Stimulated activated effector memory CD8-positive, alpha-beta T cell treated with anti-CD3 and anti-CD28 coated beads, Interleukin-12 subunit alpha, Interleukin-12 subunit beta, amount 100 ng/mL, for 72 hours (primary cell): ENCODE data around the gene ACAN.

Source experiments
- ATAC-seq: fragments of 150-1000 bp; cut with Tn5 transposase; 2 replicates; pipeline ENCODE4 v1.10.0; 2021
- DNase-seq, 2 donors: peaks; one replicate each; pipeline ENCODE4 v3.0.0; 2021 to 2022; ENCODE audit warnings: low spot score in 2 of 2
- H3K27ac Mint-ChIP-seq: one replicate; pipeline ENCODE4 v1.8.0; 2022; ENCODE audit warnings: mild to moderate bottlenecking, mixed read lengths
- H3K36me3 Mint-ChIP-seq: one replicate; pipeline ENCODE4 v1.8.0; 2022; ENCODE audit warnings: mild to moderate bottlenecking, mixed read lengths
- H3K4me1 Mint-ChIP-seq: one replicate; pipeline ENCODE4 v1.8.0; 2022; ENCODE audit warnings: mixed read lengths
- H3K4me3 Mint-ChIP-seq: one replicate; pipeline ENCODE4 v1.8.0; 2022; ENCODE audit warnings: mild to moderate bottlenecking, mixed read lengths
- H3K9me3 Mint-ChIP-seq: one replicate; pipeline ENCODE4 v1.8.0; 2022; ENCODE audit warnings: mixed read lengths

The ACAN gene

GRCh38 chr15:88803241-88803919 is at the start of gene ACAN:
Gene ACAN (plus strand): TSS chr15:88803436. CDS start chr15:88836207, 32,771 bp downstream.
- H3K4me1 Mint-ChIP-seq: peaks cover 14% of the 10 kb centered on the region
- ATAC-seq (no peak), DNase-seq (no peak)
- no peaks in the 10 kb centered on the region for H3K9me3 Mint-ChIP-seq
- H3K27ac Mint-ChIP-seq: no peak within 1 kb of the TSS
- H3K4me3 Mint-ChIP-seq: peak within 1 kb of the TSS; percentile 36
- no peaks in the 10 kb centered on the region for H3K36me3 Mint-ChIP-seq

- DNase-seq: no peak
- H3K27ac Mint-ChIP-seq: no peak overlapping the region
- no peak for ATAC-seq
- H3K4me1 Mint-ChIP-seq: no peaks in the 10 kb centered on the region
- no peak overlapping the region for H3K4me3 Mint-ChIP-seq
- no peaks in the 10 kb centered on the region for H3K9me3 Mint-ChIP-seq
- H3K36me3 Mint-ChIP-seq: no peaks in the 10 kb centered on the region
Measured at GRCh38 chr15:88756521-88756920, 46.7 kb upstream of the ACAN start.

GRCh38 chr15:88756921-88757320 is 46.3 kb upstream of the ACAN start:
- H3K36me3 Mint-ChIP-seq: no peaks in the 10 kb centered on the region
- DNase-seq: no peak
- no peaks in the 10 kb centered on the region for H3K4me1 Mint-ChIP-seq
- no peak overlapping the region for H3K4me3 Mint-ChIP-seq
- no peaks in the 10 kb centered on the region for H3K9me3 Mint-ChIP-seq
- no peak for ATAC-seq
- H3K27ac Mint-ChIP-seq: no peak overlapping the region

- H3K4me3 Mint-ChIP-seq: no peak overlapping the region
- H3K4me1 Mint-ChIP-seq: no peaks in the 10 kb centered on the region
- no peaks in the 10 kb centered on the region for H3K9me3 Mint-ChIP-seq
- ATAC-seq (no peak), DNase-seq (no peak)
- H3K27ac Mint-ChIP-seq: no peak overlapping the region
- H3K36me3 Mint-ChIP-seq: no peaks in the 10 kb centered on the region
Measured at GRCh38 chr15:88759872-88760271, 43.4 kb upstream of the ACAN start.

GRCh38 chr15:88764448-88764847 is 38.8 kb upstream of the ACAN start:
- no peak for DNase-seq
- Mint-ChIP-seq H3K4me1 (no peaks in the 10 kb centered on the region), H3K27ac (no peak overlapping the region), H3K9me3 (no peaks in the 10 kb centered on the region), H3K4me3 (no peak overlapping the region), H3K36me3 (no peaks in the 10 kb centered on the region)
- ATAC-seq: no peak

GRCh38 chr15:88765212-88765611 is 38.0 kb upstream of the ACAN start:
- Mint-ChIP-seq H3K4me1 (no peaks in the 10 kb centered on the region), H3K36me3 (no peaks in the 10 kb centered on the region), H3K9me3 (peaks cover 3% of the 10 kb centered on the region), H3K27ac (no peak overlapping the region), H3K4me3 (no peak overlapping the region)
- DNase-seq (no peak), ATAC-seq (no peak)

- Mint-ChIP-seq H3K36me3 (no peaks in the 10 kb centered on the region), H3K4me1 (no peaks in the 10 kb centered on the region), H3K4me3 (no peak overlapping the region), H3K27ac (no peak overlapping the region), H3K9me3 (peaks cover 4% of the 10 kb centered on the region)
- DNase-seq (peak in 1 of 2 donors; percentile 42), ATAC-seq (no peak)
Measured at GRCh38 chr15:88769161-88769971, 33.9 kb upstream of the ACAN start.

- Mint-ChIP-seq H3K4me3 (no peak overlapping the region), H3K4me1 (no peaks in the 10 kb centered on the region), H3K27ac (no peak overlapping the region), H3K36me3 (no peaks in the 10 kb centered on the region), H3K9me3 (no peaks in the 10 kb centered on the region)
- no peak for DNase-seq
- ATAC-seq: no peak
Measured at GRCh38 chr15:88775776-88776175, 27.5 kb upstream of the ACAN start.

- Mint-ChIP-seq H3K9me3 (no peaks in the 10 kb centered on the region), H3K36me3 (no peaks in the 10 kb centered on the region)
Measured at GRCh38 chr15:88776646-88777045, 26.6 kb upstream of the ACAN start.

GRCh38 chr15:88779944-88780343 is 23.3 kb upstream of the ACAN start:
- H3K4me1 Mint-ChIP-seq: no peaks in the 10 kb centered on the region
- no peaks in the 10 kb centered on the region for H3K36me3 Mint-ChIP-seq
- DNase-seq: no peak
- no peaks in the 10 kb centered on the region for H3K9me3 Mint-ChIP-seq
- no peak overlapping the region for H3K27ac Mint-ChIP-seq
- no peak overlapping the region for H3K4me3 Mint-ChIP-seq
- ATAC-seq: no peak

More at GRCh38 chr15:88776646-88777045, 26.6 kb upstream of the ACAN start:
- H3K4me1 Mint-ChIP-seq: no peaks in the 10 kb centered on the region
- no peak overlapping the region for H3K27ac Mint-ChIP-seq
- no peak overlapping the region for H3K4me3 Mint-ChIP-seq
- ATAC-seq (no peak), DNase-seq (no peak)

- H3K9me3 Mint-ChIP-seq: no peaks in the 10 kb centered on the region
- H3K4me3 Mint-ChIP-seq: no peak overlapping the region
- ATAC-seq: no peak
Measured at GRCh38 chr15:88782465-88782864, 20.8 kb upstream of the ACAN start.

GRCh38 chr15:88785217-88785616 is 18.0 kb upstream of the ACAN start:
- ATAC-seq (no peak), DNase-seq (no peak)
- Mint-ChIP-seq H3K36me3 (no peaks in the 10 kb centered on the region), H3K4me3 (no peak overlapping the region), H3K9me3 (no peaks in the 10 kb centered on the region), H3K27ac (no peak overlapping the region), H3K4me1 (no peaks in the 10 kb centered on the region)

More at GRCh38 chr15:88782465-88782864, 20.8 kb upstream of the ACAN start:
- H3K27ac Mint-ChIP-seq: no peak overlapping the region
- no peak for DNase-seq
- no peaks in the 10 kb centered on the region for H3K36me3 Mint-ChIP-seq
- no peaks in the 10 kb centered on the region for H3K4me1 Mint-ChIP-seq

- Mint-ChIP-seq H3K27ac (no peak overlapping the region), H3K4me1 (no peaks in the 10 kb centered on the region), H3K9me3 (no peaks in the 10 kb centered on the region), H3K36me3 (no peaks in the 10 kb centered on the region), H3K4me3 (no peak overlapping the region)
- no peak for DNase-seq
- ATAC-seq: no peak
Measured at GRCh38 chr15:88788036-88788435, 15.2 kb upstream of the ACAN start.

- no peak overlapping the region for H3K4me3 Mint-ChIP-seq
- H3K27ac Mint-ChIP-seq: no peak overlapping the region
- H3K36me3 Mint-ChIP-seq: no peaks in the 10 kb centered on the region
- H3K9me3 Mint-ChIP-seq: no peaks in the 10 kb centered on the region
- ATAC-seq: no peak
- H3K4me1 Mint-ChIP-seq: no peaks in the 10 kb centered on the region
- no peak for DNase-seq
Measured at GRCh38 chr15:88788816-88789215, 14.4 kb upstream of the ACAN start.

GRCh38 chr15:88790486-88790885 is 12.8 kb upstream of the ACAN start:
- DNase-seq: no peak
- Mint-ChIP-seq H3K4me3 (no peak overlapping the region), H3K4me1 (no peaks in the 10 kb centered on the region), H3K27ac (no peak overlapping the region), H3K9me3 (no peaks in the 10 kb centered on the region), H3K36me3 (no peaks in the 10 kb centered on the region)
- ATAC-seq: no peak

- no peak for DNase-seq
- Mint-ChIP-seq H3K4me1 (no peaks in the 10 kb centered on the region), H3K9me3 (no peaks in the 10 kb centered on the region), H3K36me3 (no peaks in the 10 kb centered on the region), H3K4me3 (no peak overlapping the region), H3K27ac (no peak overlapping the region)
- ATAC-seq: no peak
Measured at GRCh38 chr15:88791637-88792036, 11.6 kb upstream of the ACAN start.
